Neural cell (in vitro differentiated cells): ENCODE data around the gene FOXA3.

Source experiments
- CTCF ChIP-seq: fragments of 450-650 bp; IDR thresholded peaks from 2 replicates; pipeline ENCODE4 v1.5.1; 2014; ENCODE audit warnings: antibody characterized with exemption, mild to moderate bottlenecking, moderate library complexity; ENCODE audit not compliant: poor library complexity, severe bottlenecking
- EP300 ChIP-seq: fragments of 450-650 bp; conservative IDR thresholded peaks from 2 replicates; pipeline ENCODE4 v1.6.1; 2014; ENCODE audit warnings: antibody characterized with exemption, mild to moderate bottlenecking, moderate library complexity; ENCODE audit not compliant: poor library complexity, severe bottlenecking
- EZH2 ChIP-seq: fragments of 200-600, 300-800 bp; shearing (Covaris generic), sonication (generic); IDR thresholded peaks from 2 replicates; pipeline ENCODE4 v1.6.1; 2014; ENCODE audit warnings: antibody characterized with exemption, low read length, borderline replicate concordance, mild to moderate bottlenecking; ENCODE audit not compliant: insufficient read depth, poor library complexity, severe bottlenecking
- POLR2AphosphoS5 ChIP-seq: IDR thresholded peaks from 2 replicates; pipeline ENCODE4 v1.6.1; 2012
- REST ChIP-seq: IDR thresholded peaks from 2 replicates; pipeline ENCODE4 v1.6.1; 2012; ENCODE audit warnings: borderline replicate concordance
- SMC3 ChIP-seq: fragments of 450-650 bp; conservative IDR thresholded peaks from 2 replicates; pipeline ENCODE4 v1.6.1; 2014; ENCODE audit warnings: antibody characterized with exemption, mild to moderate bottlenecking, moderate library complexity; ENCODE audit not compliant: poor library complexity
- TAF1 ChIP-seq: IDR thresholded peaks from 2 replicates; pipeline ENCODE4 v1.6.1; 2012; ENCODE audit warnings: low read depth

GRCh38 chr19:45834970-45835369 is 29.2 kb upstream of the FOXA3 start:
- no peak for TF ChIP-seq CTCF
- no peak for TF ChIP-seq REST
- TF ChIP-seq EZH2: no peak
- no peak for TF ChIP-seq TAF1
- no peak for TF ChIP-seq EP300
- no peak for TF ChIP-seq POLR2AphosphoS5
- no peak for TF ChIP-seq SMC3
